IMR-90 (cell line): Measurements from ENCODE around the gene PDE4A. TPM values are rescaled to one million over a fixed set of nuclear protein-coding genes. Genes with fewer than 3 reads are reported as not detected.
"Not testable (repeated sequence)": the region's sequence is repeated elsewhere in the genome, so short reads cannot be mapped to it uniquely, and the experiment has no call there.

ENCODE experiments used
- ATAC-seq: fragments of 200-7000 bp; cut with Tn5 transposase; 2 replicates; pipeline ENCODE4 v1.9.1; 2020; ENCODE audit warnings: low read depth, mild to moderate bottlenecking, moderate library complexity
- BruUV-seq: library from RNA; stranded (reverse); fragments of 400-500 nt; replicated peaks from 2 replicates; lab custom pipeline; 2021; lab: Mats Ljungman, UMichigan
- CTCF ChIA-PET: fragments of 300-600 bp; formaldehyde crosslinking; extraction: SDS; loops from one replicate; lab custom pipeline; 2021; ENCODE audit warnings: antibody characterized with exemption; lab: Yijun Ruan, JAX
- POLR2A ChIA-PET: fragments of 300-600 bp; sonication (Branson Sonifier 250); formaldehyde crosslinking; loops from one replicate; lab custom pipeline; 2022; ENCODE audit warnings: antibody characterized with exemption; ENCODE audit not compliant: unreplicated experiment; lab: Charles Lee
- DNase-seq: peaks from one replicate; pipeline ENCODE4 v3.0.0; 2013
- H2AFZ ChIP-seq: replicated peaks from 2 replicates; pipeline ENCODE3; 2013; ENCODE audit warnings: low read length, mild to moderate bottlenecking; ENCODE audit not compliant: poor library complexity
- H2AK5ac ChIP-seq: 2 replicates; pipeline ENCODE4 v1.6.1; 2013; ENCODE audit warnings: low read depth, low read length, inconsistent platforms
- H2AK9ac ChIP-seq: replicated peaks from 2 replicates; pipeline ENCODE3; 2013; ENCODE audit warnings: mild to moderate bottlenecking, low read depth, low read length, moderate library complexity; ENCODE audit not compliant: poor library complexity
- H2BK120ac ChIP-seq: 2 replicates; pipeline ENCODE4 v1.6.1; 2013; ENCODE audit warnings: low read depth, low read length, inconsistent platforms
- H2BK15ac ChIP-seq: 3 replicates; pipeline ENCODE4 v1.6.1; 2013; ENCODE audit warnings: low read depth, low read length, inconsistent platforms
- H2BK20ac ChIP-seq: 2 replicates; pipeline ENCODE4 v1.6.1; 2013; ENCODE audit warnings: low read depth, mild to moderate bottlenecking, inconsistent platforms, low read length, moderate library complexity
- H2BK5ac ChIP-seq: 2 replicates; pipeline ENCODE4 v1.6.1; 2013; ENCODE audit warnings: mild to moderate bottlenecking, low read depth, low read length, inconsistent platforms; ENCODE audit not compliant: poor library complexity, severe bottlenecking
- H3K14ac ChIP-seq: replicated peaks from 2 replicates; pipeline ENCODE4 v1.6.1; 2013; ENCODE audit warnings: low read depth, low read length, inconsistent platforms
- H3K18ac ChIP-seq: 2 replicates; pipeline ENCODE4 v1.6.1; 2013; ENCODE audit warnings: low read depth, low read length, control low read depth
- H3K23ac ChIP-seq: 2 replicates; pipeline ENCODE4 v1.6.1; 2013; ENCODE audit warnings: low read depth, low read length, inconsistent platforms
- H3K27ac ChIP-seq: 2 replicates; pipeline ENCODE4 v1.5.1; 2013; ENCODE audit warnings: mild to moderate bottlenecking, control low read depth, low read length; ENCODE audit not compliant: insufficient read depth
- H3K27me3 ChIP-seq: 2 replicates; pipeline ENCODE4 v1.6.1; 2013; ENCODE audit warnings: low read length; ENCODE audit not compliant: control insufficient read depth, insufficient read depth
- H3K36me3 ChIP-seq: 2 replicates; pipeline ENCODE4 v1.6.1; 2013; ENCODE audit warnings: low read length, mixed read lengths; ENCODE audit not compliant: control insufficient read depth, insufficient read depth
- H3K4ac ChIP-seq: 2 replicates; pipeline ENCODE4 v1.6.1; 2013; ENCODE audit warnings: low read depth, low read length, inconsistent platforms
- H3K4me1 ChIP-seq: 2 replicates; pipeline ENCODE4 v1.6.1; 2013; ENCODE audit warnings: low read length, mixed read lengths; ENCODE audit not compliant: control insufficient read depth, insufficient read depth
- H3K4me2 ChIP-seq: 2 replicates; pipeline ENCODE4 v1.6.1; 2013; ENCODE audit warnings: low read depth, mild to moderate bottlenecking, control low read depth, low read length, moderate library complexity
- H3K4me3 ChIP-seq: 2 replicates; pipeline ENCODE4 v1.5.1; 2013; ENCODE audit warnings: low read depth, mild to moderate bottlenecking, control low read depth, low read length, moderate library complexity; ENCODE audit not compliant: insufficient read depth
- H3K56ac ChIP-seq: 2 replicates; pipeline ENCODE4 v1.6.1; 2013; ENCODE audit warnings: low read length, inconsistent platforms; ENCODE audit not compliant: insufficient read depth; ENCODE audit errors: extremely low read depth
- H3K79me1 ChIP-seq, 2 experiments: 2 replicates each; pipeline ENCODE4 v1.6.1; 2013; ENCODE audit warnings: low read length in 2 of 2, inconsistent platforms in 1 of 2, low read depth in 1 of 2
- H3K9ac ChIP-seq: 2 replicates; pipeline ENCODE4 v1.6.1; 2013; ENCODE audit warnings: low read depth, low read length, control low read depth
- H3K9me1 ChIP-seq: 2 replicates; pipeline ENCODE4 v1.6.1; 2013; ENCODE audit warnings: low read length, inconsistent platforms; ENCODE audit not compliant: insufficient read depth
- H3K9me3 ChIP-seq: 2 replicates; pipeline ENCODE4 v1.6.1; 2013; ENCODE audit warnings: low read length; ENCODE audit not compliant: control insufficient read depth, insufficient read depth
- H4K20me1 ChIP-seq: 2 replicates; pipeline ENCODE4 v1.6.1; 2013; ENCODE audit warnings: low read length, inconsistent platforms; ENCODE audit not compliant: insufficient read depth
- H4K5ac ChIP-seq: 2 replicates; pipeline ENCODE4 v1.6.1; 2013; ENCODE audit warnings: mild to moderate bottlenecking, low read depth, low read length, control low read depth
- H4K8ac ChIP-seq, 2 experiments: 2 replicates each; pipeline ENCODE4 v1.6.1; 2013; ENCODE audit warnings: low read depth in 2 of 2, low read length in 2 of 2, control low read depth in 1 of 2, inconsistent platforms in 1 of 2
- H4K91ac ChIP-seq: 2 replicates; pipeline ENCODE4 v1.6.1; 2013; ENCODE audit warnings: low read depth, low read length, inconsistent platforms; ENCODE audit not compliant: insufficient read depth
- WGBS, 2 experiments: methylation state at CpG; one replicate each; pipeline versions ENCODE4 v1.1.5 to v1.1.7; 2013; ENCODE audit warnings: missing lambda C conversion rate in 2 of 2; ENCODE audit not compliant: insufficient read length in 1 of 2; ENCODE audit errors: extremely low coverage in 2 of 2; 5-methylcytosine and 5-hydroxymethylcytosine counted together
- dilution Hi-C: fragments of 300-500 bp; cut with HindIII; formaldehyde crosslinking; loops from one replicate; pipeline ENCODE4 v1.14.3; 2018; ENCODE audit warnings: low sequenced_read_pairs; ENCODE audit not compliant: unreplicated experiment
- in situ Hi-C: fragments of 300-500 bp; cut with MboI; formaldehyde crosslinking; loops from 3 replicates; pipeline ENCODE4 v1.14.3; 2019; ENCODE audit warnings: low sequenced_read_pairs, inconsistent platforms, mixed read lengths
- intact Hi-C: fragments of 100-400 bp; cut with micrococcal nuclease; formaldehyde crosslinking; loops from 2 replicates; pipeline ENCODE4 v1.10.0; 2022
- polyA plus RNA-seq, 3 experiments: library from polyadenylated mRNA; depleted of rRNA; stranded (reverse); fragments of >200 nt; gene quantifications; 2 replicates each; pipeline ENCODE4 v1.2.3, GENCODE V29; 2012; ENCODE audit warnings: low replicate concordance in 1 of 3
- total RNA-seq: library from RNA; depleted of rRNA; stranded (reverse); fragments of >200 nt; gene quantifications from 2 replicates; pipeline ENCODE4 v1.2.3, GENCODE V29; 2012

The PDE4A gene
- total and polyA plus RNA-seq, 2 of the 4 experiments (the other 2 are of a cell fraction): 1.8 to 7.0 TPM

- H2BK15ac ChIP-seq, H3K14ac ChIP-seq, H4K20me1 ChIP-seq, H3K23ac ChIP-seq, H3K27ac ChIP-seq, H3K4me3 ChIP-seq, H4K91ac ChIP-seq, in situ Hi-C loops, POLR2A ChIA-PET, H3K56ac ChIP-seq, ATAC-seq, H4K5ac ChIP-seq, H3K9me1 ChIP-seq, H3K9me3 ChIP-seq, DNase-seq, intact Hi-C loops, H2BK20ac ChIP-seq, H2AFZ ChIP-seq, H3K18ac ChIP-seq, CTCF ChIA-PET, H3K9ac ChIP-seq, H3K27me3 ChIP-seq, BruUV-seq, H2BK5ac ChIP-seq, H3K4ac ChIP-seq, H2BK120ac ChIP-seq, dilution Hi-C loops, H3K4me2 ChIP-seq, H2AK9ac ChIP-seq, H2AK5ac ChIP-seq, H4K8ac ChIP-seq, H3K4me1 ChIP-seq: not testable (repeated sequence)
- Histone ChIP-seq H3K36me3 (peaks cover 25% of the 10 kb centered on the region), H3K79me1 (peaks cover 14 to 25% of the 10 kb centered on the region in 2 experiments)
- WGBS, 2 experiments: 100% methylated on average over 1 of the region's 2 CpGs; no CpG with 5 or more reads in 1 of the 2 experiments
Observed at GRCh38 chr19:10377140-10377640, 43.1 kb upstream of the PDE4A start.
